Peyer's patch (tissue), 4 donors: Measurements from ENCODE around the gene C1orf167. TPM values are rescaled to one million over a fixed set of nuclear protein-coding genes. Genes with fewer than 3 reads are reported as not detected.

Experiments used
- DNase-seq, 3 donors: peaks; one replicate each; pipeline ENCODE4 v3.0.0-alpha.2; 2017 to 2019
- H3K27ac ChIP-seq, 4 donors: fragments of 200-600 bp; sonication (generic); one replicate each; pipeline ENCODE4 v1.5.1; 2016 to 2019
- H3K27me3 ChIP-seq, 2 donors: fragments of 200-600 bp; sonication (generic); one replicate each; pipeline ENCODE4 v1.5.1; 2019
- H3K36me3 ChIP-seq, 3 donors: fragments of 200-600 bp; sonication (generic); one replicate each; pipeline ENCODE4 v1.5.1; 2016 to 2019
- H3K4me1 ChIP-seq, 4 donors: fragments of 200-600 bp; sonication (generic); one replicate each; pipeline ENCODE4 v1.5.1; 2016 to 2019
- H3K4me3 ChIP-seq, 4 donors: fragments of 200-600 bp; sonication (generic); 1 replicate in 3 of 4; 2 replicates in 1 of 4; pipeline ENCODE4 v1.5.1; 2016 to 2019; ENCODE audit warnings: mild to moderate bottlenecking in 1 of 4
- H3K9me3 ChIP-seq, 4 donors: fragments of 200-600 bp; sonication (generic); one replicate each; pipeline ENCODE4 v1.5.1; 2016 to 2019; ENCODE audit warnings: mild to moderate bottlenecking in 1 of 4
- CTCF ChIP-seq, 6 experiments: fragments of 450-650 bp in 4 of 6; fragments of 200-600 bp in 2 of 6; sonication (generic) in 1 of 6; IDR thresholded peaks; one replicate each; pipeline ENCODE4 v1.5.1; 2017 to 2019; ENCODE audit warnings: antibody characterized with exemption in 6 of 6, mild to moderate bottlenecking in 3 of 6, moderate library complexity in 1 of 6
- POLR2A ChIP-seq, 2 donors: fragments of 450-650 bp; IDR thresholded peaks; one replicate each; pipeline ENCODE4 v1.5.1; 2017; ENCODE audit warnings: antibody characterized with exemption in 2 of 2, mild to moderate bottlenecking in 2 of 2, moderate library complexity in 2 of 2
- total RNA-seq, 4 donors: library from RNA; depleted of rRNA; stranded (reverse); fragments of >200 nt; gene quantifications; one replicate each; pipeline ENCODE4 v1.1.0, GENCODE V29; 2016

C1orf167 gene
- total RNA-seq, 4 donors from 2014 or later, result not detected

GRCh38 chr1:11725616-11726015 lies 36.4 kb upstream of the C1orf167 start:
- Histone ChIP-seq H3K9me3 (no peaks in the 10 kb centered on the region), H3K27ac (no peak overlapping the region), H3K4me3 (no peak overlapping the region), H3K36me3 (no peaks in the 10 kb centered on the region), H3K27me3 (no peaks in the 10 kb centered on the region), H3K4me1 (peaks cover 0 to 14% (median 12%) of the 10 kb centered on the region in 4 donors)
- no peak for DNase-seq
- TF ChIP-seq POLR2A (IDR thresholded peaks at IDR 0.05), result no peak
- no peak for TF ChIP-seq CTCF (IDR thresholded peaks at IDR 0.05)

- Histone ChIP-seq H3K4me3 (no peak overlapping the region), H3K36me3 (no peaks in the 10 kb centered on the region), H3K27ac (no peak overlapping the region), H3K4me1 (peaks cover 0 to 23% (median 18%) of the 10 kb centered on the region in 4 donors), H3K27me3 (no peaks in the 10 kb centered on the region), H3K9me3 (no peaks in the 10 kb centered on the region)
- DNase-seq, result no peak
- TF ChIP-seq CTCF (IDR thresholded peaks at IDR 0.05) (no peak), POLR2A (IDR thresholded peaks at IDR 0.05) (no peak)
Observed at GRCh38 chr1:11727119-11727518, 34.9 kb upstream of the C1orf167 start.

GRCh38 chr1:11728126-11728806 lies 33.7 kb upstream of the C1orf167 start:
- no peak overlapping the region for H3K4me3 ChIP-seq
- TF ChIP-seq POLR2A (IDR thresholded peaks at IDR 0.05) (no peak), CTCF (IDR thresholded peaks at IDR 0.05) (no peak)
- H3K9me3 ChIP-seq, result no peaks in the 10 kb centered on the region
- H3K4me1 ChIP-seq, result peaks cover 0 to 29% (median 18%) of the 10 kb centered on the region in 4 donors
- H3K36me3 ChIP-seq, result no peaks in the 10 kb centered on the region
- no peaks in the 10 kb centered on the region for H3K27me3 ChIP-seq
- no peak for DNase-seq
- no peak overlapping the region for H3K27ac ChIP-seq

GRCh38 chr1:11729155-11729497 lies 32.9 kb upstream of the C1orf167 start:
- H3K36me3 ChIP-seq, result no peaks in the 10 kb centered on the region
- H3K4me1 ChIP-seq, result peaks cover 0 to 29% (median 18%) of the 10 kb centered on the region in 4 donors
- no peaks in the 10 kb centered on the region for H3K9me3 ChIP-seq
- DNase-seq, result no peak
- H3K4me3 ChIP-seq, result no peak overlapping the region
- peak overlapping the region in 3 of 4 donors; percentile 25 to 82 (median 66) for H3K27ac ChIP-seq
- no peak for TF ChIP-seq CTCF (IDR thresholded peaks at IDR 0.05)
- TF ChIP-seq POLR2A (IDR thresholded peaks at IDR 0.05), result no peak
- H3K27me3 ChIP-seq, result no peaks in the 10 kb centered on the region

GRCh38 chr1:11729498-11730428 lies 32.2 kb upstream of the C1orf167 start:
- H3K4me1 ChIP-seq, result peaks cover 0 to 29% (median 18%) of the 10 kb centered on the region in 4 donors
- TF ChIP-seq POLR2A (IDR thresholded peaks at IDR 0.05) (no peak), CTCF (IDR thresholded peaks at IDR 0.05) (no peak)
- peak overlapping the region in 3 of 4 donors; percentile 25 to 82 (median 66) for H3K27ac ChIP-seq
- peak in 1 of 3 donors; percentile 17 for DNase-seq
- H3K9me3 ChIP-seq, result no peaks in the 10 kb centered on the region
- no peaks in the 10 kb centered on the region for H3K27me3 ChIP-seq
- H3K36me3 ChIP-seq, result no peaks in the 10 kb centered on the region
- H3K4me3 ChIP-seq, result no peak overlapping the region
